AG09319 (cell line): ENCODE results near the gene SIRPA.

Experiments
- DNase-seq: peaks from one replicate; pipeline ENCODE4 v3.0.0-alpha.2; 2010; ENCODE audit warnings: low read depth; ENCODE audit errors: extremely low read depth
- CTCF ChIP-seq: IDR thresholded peaks from 2 replicates; pipeline ENCODE4 v1.5.1; 2011; ENCODE audit warnings: low read depth, mild to moderate bottlenecking, inconsistent platforms, low read length, moderate library complexity

The SIRPA gene

GRCh38 chr20:1853473-1853872, 41.7 kb upstream of the SIRPA start:
- DNase-seq, result no peak
- no peak for TF ChIP-seq CTCF

GRCh38 chr20:1854246-1854645, 41.0 kb upstream of the SIRPA start:
- no peak for DNase-seq
- TF ChIP-seq CTCF, result no peak

GRCh38 chr20:1855109-1855508, 40.1 kb upstream of the SIRPA start:
- TF ChIP-seq CTCF, result no peak
- no peak for DNase-seq

GRCh38 chr20:1855690-1856089, 39.5 kb upstream of the SIRPA start:
- no peak for DNase-seq
- no peak for TF ChIP-seq CTCF

GRCh38 chr20:1856424-1856823, 38.8 kb upstream of the SIRPA start:
- no peak for DNase-seq
- no peak for TF ChIP-seq CTCF

GRCh38 chr20:1857466-1857865, 37.7 kb upstream of the SIRPA start:
- no peak for DNase-seq
- no peak for TF ChIP-seq CTCF

- no peak for DNase-seq
- no peak for TF ChIP-seq CTCF
Measured at GRCh38 chr20:1858871-1859270, 36.3 kb upstream of the SIRPA start.
